H9 (cell line): Measurements from ENCODE around the gene FMOD. TPM values are rescaled to one million over a fixed set of nuclear protein-coding genes. Genes with fewer than 3 reads are reported as not detected.

ENCODE experiments used
- DNase-seq: peaks from one replicate; pipeline ENCODE4 v3.0.0-alpha.2; 2017
- H2AFZ ChIP-seq: one replicate; pipeline ENCODE4 v1.6.1; 2013; ENCODE audit warnings: mild to moderate bottlenecking, low read length, control low read depth, moderate library complexity
- H2AK5ac ChIP-seq: 2 replicates; pipeline ENCODE4 v1.6.1; 2013; ENCODE audit warnings: low read length, control low read depth, mixed read lengths; ENCODE audit not compliant: insufficient read length
- H2BK120ac ChIP-seq: one replicate; pipeline ENCODE4 v1.6.1; 2013; ENCODE audit warnings: low read depth, mild to moderate bottlenecking, low read length, control low read depth, inconsistent platforms; ENCODE audit not compliant: poor library complexity, severe bottlenecking
- H2BK12ac ChIP-seq: 2 replicates; pipeline ENCODE4 v1.6.1; 2013; ENCODE audit warnings: low read length, control low read depth, mixed read lengths, low read depth; ENCODE audit not compliant: insufficient read length
- H2BK15ac ChIP-seq: 2 replicates; pipeline ENCODE4 v1.6.1; 2013; ENCODE audit warnings: low read depth, low read length, control low read depth
- H2BK20ac ChIP-seq: one replicate; pipeline ENCODE4 v1.6.1; 2013; ENCODE audit warnings: low read depth, mild to moderate bottlenecking, low read length, control low read depth, inconsistent platforms; ENCODE audit not compliant: poor library complexity, severe bottlenecking
- H2BK5ac ChIP-seq: 2 replicates; pipeline ENCODE4 v1.6.1; 2013; ENCODE audit warnings: low read length, control low read depth, mixed read lengths; ENCODE audit not compliant: insufficient read length
- H3K14ac ChIP-seq: 2 replicates; pipeline ENCODE4 v1.6.1; 2013; ENCODE audit warnings: low read length, control low read depth; ENCODE audit not compliant: insufficient read depth
- H3K18ac ChIP-seq: 2 replicates; pipeline ENCODE4 v1.6.1; 2013; ENCODE audit warnings: low read depth, mild to moderate bottlenecking, mixed read lengths, low read length, control low read depth; ENCODE audit not compliant: insufficient read length
- H3K23ac ChIP-seq: 2 replicates; pipeline ENCODE4 v1.6.1; 2013; ENCODE audit warnings: low read length, control low read depth, mixed read lengths, low read depth; ENCODE audit not compliant: insufficient read length
- H3K23me2 ChIP-seq: 2 replicates; pipeline ENCODE4 v1.6.1; 2013; ENCODE audit warnings: low read depth, mild to moderate bottlenecking, mixed read lengths, low read length, control low read depth; ENCODE audit not compliant: insufficient read length, poor library complexity, severe bottlenecking
- H3K27ac ChIP-seq: 2 replicates; pipeline ENCODE4 v1.5.1; 2013; ENCODE audit warnings: low read length, control low read depth, mixed read lengths, low read depth; ENCODE audit not compliant: insufficient read length
- H3K27me3 ChIP-seq: 2 replicates; pipeline ENCODE4 v1.6.1; 2013; ENCODE audit warnings: low read length, control low read depth, inconsistent platforms; ENCODE audit not compliant: insufficient read depth
- H3K4ac ChIP-seq: 2 replicates; pipeline ENCODE4 v1.6.1; 2013; ENCODE audit warnings: low read depth, mild to moderate bottlenecking, control low read depth, inconsistent platforms, low read length, moderate library complexity
- H3K4me1 ChIP-seq: 2 replicates; pipeline ENCODE4 v1.6.1; 2013; ENCODE audit warnings: low read length, control low read depth, inconsistent platforms; ENCODE audit not compliant: insufficient read depth
- H3K4me2 ChIP-seq: 2 replicates; pipeline ENCODE4 v1.6.1; 2013; ENCODE audit warnings: low read length, control low read depth, mixed read lengths; ENCODE audit not compliant: insufficient read length, insufficient read depth
- H3K56ac ChIP-seq: 2 replicates; pipeline ENCODE4 v1.6.1; 2013; ENCODE audit warnings: low read depth, mild to moderate bottlenecking, mixed read lengths, low read length, control low read depth; ENCODE audit not compliant: insufficient read length
- H3K79me1 ChIP-seq: 2 replicates; pipeline ENCODE4 v1.6.1; 2013; ENCODE audit warnings: low read depth, mild to moderate bottlenecking, moderate library complexity, low read length, control low read depth, inconsistent platforms; ENCODE audit not compliant: insufficient read depth, poor library complexity, severe bottlenecking
- H3K79me2 ChIP-seq: 2 replicates; pipeline ENCODE4 v1.6.1; 2013; ENCODE audit warnings: low read length, control low read depth, inconsistent platforms; ENCODE audit not compliant: insufficient read depth
- H3K9ac ChIP-seq: 2 replicates; pipeline ENCODE4 v1.6.1; 2013; ENCODE audit warnings: low read length, control low read depth, mixed read lengths; ENCODE audit not compliant: insufficient read length; ENCODE audit errors: extremely low read depth
- H3K9me3 ChIP-seq: one replicate; pipeline ENCODE4 v1.6.1; 2013; ENCODE audit warnings: low read depth, low read length, inconsistent platforms; ENCODE audit not compliant: control insufficient read depth
- H3T11ph ChIP-seq: one replicate; pipeline ENCODE4 v1.6.1; 2013; ENCODE audit warnings: mild to moderate bottlenecking, low read length, control low read depth, inconsistent platforms
- H4K20me1 ChIP-seq: one replicate; pipeline ENCODE4 v1.6.1; 2013; ENCODE audit not compliant: control insufficient read depth, insufficient read length, insufficient read depth
- H4K5ac ChIP-seq: 2 replicates; pipeline ENCODE4 v1.6.1; 2013; ENCODE audit warnings: low read depth, mild to moderate bottlenecking, mixed read lengths, low read length, control low read depth; ENCODE audit not compliant: insufficient read length
- H4K8ac ChIP-seq: replicated peaks from 2 replicates; pipeline ENCODE4 v1.6.1; 2013; ENCODE audit warnings: low read length, control low read depth, mixed read lengths, low read depth; ENCODE audit not compliant: insufficient read length
- H4K91ac ChIP-seq: 2 replicates; pipeline ENCODE4 v1.6.1; 2013; ENCODE audit warnings: low read depth, mild to moderate bottlenecking, moderate library complexity, mixed read lengths, low read length, control low read depth; ENCODE audit not compliant: insufficient read length
- H3K27ac Mint-ChIP-seq, 3 experiments: 2 replicates in 2 of 3; 3 replicates in 1 of 3; pipeline ENCODE4 v1.8.0; 2020 to 2021; ENCODE audit warnings: mixed read lengths in 3 of 3, mild to moderate bottlenecking in 1 of 3, moderate library complexity in 1 of 3
- H3K27me3 Mint-ChIP-seq: 2 replicates; pipeline ENCODE4 v1.8.0; 2021; ENCODE audit warnings: low read depth, mild to moderate bottlenecking, moderate library complexity, mixed read lengths
- H3K36me3 Mint-ChIP-seq, 3 experiments: 2 replicates in 2 of 3; 3 replicates in 1 of 3; pipeline ENCODE4 v1.8.0; 2020 to 2021; ENCODE audit warnings: low read depth in 3 of 3, mixed read lengths in 3 of 3; ENCODE audit not compliant: insufficient read depth in 1 of 3
- H3K4me1 Mint-ChIP-seq, 2 experiments: 2 replicates each; pipeline ENCODE4 v1.8.0; 2020; ENCODE audit warnings: mixed read lengths in 2 of 2
- H3K4me3 Mint-ChIP-seq, 2 experiments: 2 replicates in 1 of 2; 3 replicates in 1 of 2; pipeline ENCODE4 v1.8.0; 2020 to 2021; ENCODE audit warnings: mild to moderate bottlenecking in 2 of 2, mixed read lengths in 2 of 2, moderate library complexity in 1 of 2
- H3K9me3 Mint-ChIP-seq, 2 experiments: 2 replicates in 1 of 2; 3 replicates in 1 of 2; pipeline ENCODE4 v1.8.0; 2020; ENCODE audit warnings: mild to moderate bottlenecking in 2 of 2, mixed read lengths in 2 of 2, moderate library complexity in 1 of 2
- CTCF ChIP-seq: fragments of 200-600 bp; sonication (generic); conservative IDR thresholded peaks from 3 replicates; pipeline ENCODE4 v1.8.0; 2021; ENCODE audit warnings: antibody characterized with exemption, mild to moderate bottlenecking
- WGBS: extraction: QIAGEN DNeasy Blood & Tissue Kit; methylation state at CpG from one replicate; pipeline ENCODE4 v1.1.7; 2013; ENCODE audit warnings: missing lambda C conversion rate, low lambda C conversion rate, mixed read lengths; ENCODE audit not compliant: insufficient read length; ENCODE audit errors: extremely low coverage; 5-methylcytosine and 5-hydroxymethylcytosine counted together
- total RNA-seq: library from RNA; stranded (reverse); gene quantifications from 2 replicates; pipeline ENCODE4 v1.2.1, GENCODE V29; 2021

Gene FMOD
- total RNA-seq, 1 experiment from 2014 or later, result not detected

GRCh38 chr1:203382026-203382425, 31.1 kb upstream of the FMOD start:
- H2AFZ ChIP-seq, result no peak overlapping the region
- H3K27me3 Mint-ChIP-seq, result peaks cover 18% of the 10 kb centered on the region
- no peak overlapping the region for H2BK12ac ChIP-seq
- no peaks in the 10 kb centered on the region for H3K4me1 ChIP-seq
- H3K27me3 ChIP-seq, result no peaks in the 10 kb centered on the region
- H4K91ac ChIP-seq, result no peak overlapping the region
- no peak overlapping the region for H2BK20ac ChIP-seq
- H3K9ac ChIP-seq, result no peak overlapping the region
- H3K79me1 ChIP-seq, result no peaks in the 10 kb centered on the region
- no peaks in the 10 kb centered on the region for H3K9me3 ChIP-seq
- no peak overlapping the region for H3K18ac ChIP-seq
- H4K20me1 ChIP-seq, result no peaks in the 10 kb centered on the region
- H2AK5ac ChIP-seq, result no peak overlapping the region
- no peak overlapping the region for H3K4ac ChIP-seq
- no peak overlapping the region; a peak in 1 of 7 replicates for H3K27ac Mint-ChIP-seq
- no peak overlapping the region for H3K23ac ChIP-seq
- no peaks in the 10 kb centered on the region for H3K36me3 Mint-ChIP-seq
- no peaks in the 10 kb centered on the region for H3K79me2 ChIP-seq
- WGBS, result no CpG with 5 or more reads among the region's 1 CpG
- no peak overlapping the region for H3K27ac ChIP-seq
- H3K14ac ChIP-seq, result no peak overlapping the region
- no peaks in the 10 kb centered on the region for H3K23me2 ChIP-seq
- TF ChIP-seq CTCF, result no peak
- peaks cover 2 to 8% of the 10 kb centered on the region in 2 experiments; a peak in 3 of 4 replicates for H3K4me1 Mint-ChIP-seq
- H3K4me3 Mint-ChIP-seq, result no peak overlapping the region
- no peak overlapping the region for H3K4me2 ChIP-seq
- DNase-seq, result no peak
- no peak overlapping the region for H4K5ac ChIP-seq
- H3T11ph ChIP-seq, result no peak overlapping the region
- no peak overlapping the region for H2BK120ac ChIP-seq
- no peak overlapping the region for H3K56ac ChIP-seq
- no peaks in the 10 kb centered on the region for H3K9me3 Mint-ChIP-seq
- no peak overlapping the region for H4K8ac ChIP-seq
- no peak overlapping the region for H2BK5ac ChIP-seq
- H2BK15ac ChIP-seq, result no peak overlapping the region
